Activated CD8-positive, alpha-beta memory T cell treated with anti-CD3 and anti-CD28 coated beads, Interleukin-2, amount 50 U/mL, for 4 hours (primary cell): ENCODE data around the gene ZNRF1.
A peak's percentile ranks its signal among the peaks of the same experiment; 100 is the strongest.
"Not testable (repeated sequence)": the region's sequence is repeated elsewhere in the genome, so short reads cannot be mapped to it uniquely, and the experiment has no call there.

Source experiments
- DNase-seq: peaks from one replicate; pipeline ENCODE4 v3.0.0-alpha.2; 2020

The ZNRF1 gene

DNA sequence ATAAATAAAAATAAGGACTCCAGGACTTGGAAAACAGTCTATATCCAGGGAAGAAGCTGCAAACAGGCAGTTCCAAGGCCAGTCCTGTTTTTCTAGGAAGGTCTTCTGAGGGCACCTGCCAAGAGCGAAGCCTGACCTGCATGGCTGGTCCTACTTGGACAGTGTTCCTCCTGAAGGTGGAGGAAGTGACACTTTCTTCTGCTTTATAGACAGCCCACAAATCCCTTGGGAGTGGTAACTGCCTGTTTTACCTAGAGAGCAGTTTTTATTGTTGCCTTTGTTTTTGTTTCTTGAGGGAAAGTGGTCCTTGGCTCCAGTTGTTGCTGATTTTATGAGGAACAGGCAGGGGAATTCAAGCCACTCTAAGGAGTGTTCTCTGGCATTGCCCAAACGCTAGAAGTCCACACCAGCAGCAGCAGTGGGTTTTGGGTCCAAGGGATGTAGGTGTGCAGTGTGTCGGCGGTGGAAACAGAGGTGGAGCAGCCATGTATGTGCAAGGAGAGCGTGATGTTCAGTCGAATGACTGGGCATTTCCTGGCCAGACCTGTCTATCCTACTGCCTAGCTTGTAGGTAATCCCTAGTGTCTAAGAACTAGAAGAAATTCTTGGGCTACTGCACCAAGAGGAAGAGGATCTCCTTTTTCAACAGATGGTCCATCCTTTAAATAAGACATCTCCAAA lies 82.5 kb downstream of the ZNRF1 start:
- no peak for DNase-seq

DNA sequence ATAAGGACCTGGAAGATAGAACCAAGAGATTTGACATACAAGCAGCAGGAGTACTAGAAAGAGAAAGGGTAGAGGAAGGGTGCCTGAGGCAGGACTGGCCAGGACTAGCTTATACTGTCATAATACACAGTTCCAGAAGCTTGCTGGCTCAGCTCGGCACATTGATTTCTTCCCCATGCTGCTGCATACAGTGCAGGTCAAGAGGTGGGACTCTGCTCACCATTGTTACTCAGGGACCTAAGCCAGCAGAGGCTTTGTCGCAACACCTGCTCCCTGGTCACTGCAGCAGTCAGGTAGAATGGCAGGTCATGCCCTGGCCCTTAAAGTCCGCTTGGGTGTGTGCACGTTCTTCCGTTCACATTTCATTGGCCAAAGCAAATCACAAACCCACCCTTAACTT lies 85.0 kb downstream of the ZNRF1 start:
- no peak for DNase-seq

DNA sequence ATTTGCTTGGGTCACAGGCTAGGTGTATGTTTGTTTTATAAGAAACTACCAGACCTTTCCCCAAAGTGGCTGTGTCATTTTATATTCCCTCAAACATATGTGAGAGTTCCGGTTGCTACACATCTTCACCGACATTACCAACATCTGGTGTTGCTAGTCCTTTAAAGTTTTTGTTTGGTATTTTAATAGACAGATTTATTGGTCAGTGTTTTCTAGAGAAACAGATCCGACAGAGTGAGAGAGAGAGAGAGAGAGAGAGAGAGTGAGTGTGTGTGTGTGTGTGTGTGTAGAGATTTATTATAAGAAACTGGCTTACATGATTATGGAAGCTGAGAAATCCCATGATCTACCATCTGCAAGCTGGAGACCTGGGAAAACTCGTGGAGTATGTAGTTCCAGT lies 86.7 kb downstream of the ZNRF1 start:
- DNase-seq, result no peak

DNA sequence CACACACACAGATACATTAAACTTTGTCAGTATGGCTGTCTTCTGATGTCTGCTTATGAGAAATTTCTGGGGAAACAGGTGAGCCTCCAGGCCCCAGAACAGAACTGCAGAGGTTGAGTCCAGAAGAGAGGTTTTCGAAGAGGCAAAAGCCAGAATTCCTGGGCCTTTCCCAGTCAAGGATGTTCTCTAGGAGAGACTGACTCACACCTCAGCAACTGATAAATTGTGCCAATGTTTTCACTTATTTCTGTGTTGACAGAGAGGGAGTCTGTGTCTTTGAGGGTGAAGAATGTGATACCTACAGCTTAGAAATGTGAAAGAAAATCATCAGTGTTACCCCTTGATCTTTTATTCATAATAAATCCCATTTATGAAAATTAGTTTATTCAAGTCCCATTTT lies 87.5 kb downstream of the ZNRF1 start:
- DNase-seq, result no peak

DNA sequence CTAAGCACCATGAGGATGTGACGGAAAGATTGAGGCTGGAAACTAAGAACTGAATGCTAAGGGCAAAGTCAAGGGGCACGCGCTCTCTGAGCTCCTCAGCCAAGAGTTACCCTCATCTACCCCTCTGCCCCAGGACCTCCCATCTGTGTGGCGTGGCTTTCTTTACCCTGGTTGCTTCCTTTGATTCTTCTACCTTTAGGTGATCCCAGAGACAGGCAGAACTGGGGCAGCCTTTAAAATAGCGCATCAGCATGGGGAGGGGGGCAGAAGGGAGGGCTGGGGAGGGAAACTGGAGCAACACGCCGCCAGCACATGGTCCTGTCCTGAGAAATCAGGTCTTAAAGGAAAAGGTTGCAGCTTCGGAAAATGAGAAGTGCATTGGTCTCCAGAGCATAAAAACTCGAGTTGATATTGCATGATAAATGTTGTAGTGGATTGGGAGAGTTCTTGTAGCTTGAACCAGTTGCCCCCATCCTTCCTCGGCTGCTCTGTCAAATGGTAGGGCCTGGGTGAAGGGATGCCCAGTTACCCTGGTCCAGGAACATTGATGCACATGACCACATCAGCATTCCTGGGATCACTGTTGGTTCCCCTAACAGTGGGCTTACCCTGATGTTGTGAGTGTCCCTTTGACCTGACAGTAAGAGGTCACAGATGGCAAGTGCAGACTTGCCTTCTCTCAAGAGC lies 88.0 kb downstream of the ZNRF1 start:
- DNase-seq, result no peak

DNA sequence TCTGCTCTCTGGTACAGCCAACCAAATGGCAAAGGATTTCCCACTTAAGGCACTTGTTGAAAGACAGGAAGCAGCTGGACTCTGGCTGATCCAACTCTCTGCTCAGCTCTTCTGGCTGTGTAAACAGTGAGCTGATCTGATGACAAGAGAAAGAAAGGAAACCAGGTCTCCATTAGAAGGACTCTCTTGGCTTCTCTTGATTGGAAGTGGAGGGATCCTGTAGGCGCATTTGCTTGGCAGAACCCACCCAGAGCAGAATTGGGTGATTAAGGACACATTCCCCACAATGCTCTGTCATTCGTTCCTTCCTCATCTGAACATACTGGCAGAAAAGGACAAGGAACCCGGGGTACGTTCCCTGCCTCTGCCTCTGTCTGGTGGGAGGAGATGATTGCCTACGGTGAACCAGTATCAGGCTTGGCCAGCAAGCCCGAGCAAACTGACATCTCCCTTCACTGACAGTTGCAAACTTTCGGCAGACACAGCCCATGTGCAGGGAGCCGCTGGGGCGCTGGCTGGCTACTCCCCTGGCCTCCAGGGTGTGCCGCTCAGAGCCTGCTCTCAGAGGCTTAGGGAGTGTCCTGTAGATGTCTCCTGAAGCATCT lies 88.7 kb downstream of the ZNRF1 start:
- DNase-seq, result no peak

DNA sequence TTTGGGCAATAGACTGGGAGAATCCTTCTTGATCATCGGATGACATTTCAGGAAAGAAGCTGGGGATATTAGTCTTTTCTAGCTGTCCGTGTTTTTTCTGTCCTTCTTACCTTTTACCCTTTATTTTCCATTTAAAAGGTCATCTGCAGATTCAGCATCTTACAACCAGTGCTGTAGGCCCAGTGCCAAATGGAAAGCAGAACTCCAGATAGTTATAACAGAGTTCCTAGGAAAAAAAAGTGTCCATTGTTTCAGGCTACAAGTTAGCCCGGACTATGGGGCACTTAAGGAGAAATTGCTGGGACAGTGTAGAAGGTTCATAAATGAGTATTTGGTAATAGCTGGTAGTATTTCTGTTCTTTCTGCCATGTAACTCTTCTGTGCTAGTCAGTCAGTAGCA lies 89.4 kb downstream of the ZNRF1 start:
- no peak for DNase-seq

DNA sequence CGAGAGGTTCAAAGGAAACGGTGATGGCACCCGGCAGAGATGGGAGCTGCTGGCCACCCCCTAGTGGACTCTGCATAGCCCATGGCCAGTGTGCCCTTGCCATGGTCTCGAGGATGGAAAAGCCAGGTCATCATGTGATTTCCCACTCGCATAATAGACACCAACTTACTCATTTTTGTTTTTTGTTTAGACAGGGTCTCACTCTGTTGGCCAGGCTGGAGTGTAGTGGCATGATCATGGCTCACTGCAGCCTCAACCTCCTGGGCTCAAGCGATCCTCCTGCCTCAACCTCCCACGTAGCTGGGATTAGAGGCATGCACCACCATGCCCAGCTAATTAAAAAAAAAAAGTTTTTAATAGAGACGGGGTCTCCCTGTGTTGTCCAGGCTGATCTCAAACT lies 90.1 kb downstream of the ZNRF1 start:
- no peak for DNase-seq

DNA sequence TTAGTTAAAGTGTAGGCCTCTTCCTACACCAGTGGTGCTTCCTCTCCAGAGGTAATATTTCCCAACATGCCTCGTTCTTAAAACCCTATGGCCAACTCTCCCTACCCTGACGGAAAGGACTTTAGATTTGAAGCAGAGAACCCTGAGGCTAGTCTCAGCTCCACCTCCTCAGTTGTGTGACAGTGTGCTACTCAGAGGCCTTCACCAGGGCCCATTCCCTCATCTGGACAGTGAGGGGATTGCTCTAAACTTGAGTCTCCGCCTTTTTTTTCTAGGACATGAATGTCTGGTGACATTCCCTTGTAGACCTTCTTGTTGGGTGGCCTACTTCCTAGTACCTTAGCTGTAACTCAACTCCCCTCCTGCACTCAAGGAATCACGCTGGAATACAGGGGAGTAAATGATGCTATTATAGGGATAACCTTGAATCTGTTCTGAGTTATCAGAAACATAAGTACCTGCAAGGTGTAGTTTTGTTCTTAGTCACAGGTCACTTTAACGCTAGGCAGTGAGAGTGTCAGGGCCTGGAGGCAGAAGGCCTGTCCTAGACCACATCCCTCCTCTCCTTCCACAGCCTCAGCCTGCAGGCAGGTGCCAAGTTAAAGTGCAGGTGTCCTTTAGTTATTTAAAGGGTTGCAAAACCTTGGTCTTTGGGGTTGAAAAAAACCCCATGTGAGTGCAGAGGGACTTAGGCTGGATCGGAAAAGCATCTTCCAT lies 90.8 kb downstream of the ZNRF1 start:
- no peak for DNase-seq

DNA sequence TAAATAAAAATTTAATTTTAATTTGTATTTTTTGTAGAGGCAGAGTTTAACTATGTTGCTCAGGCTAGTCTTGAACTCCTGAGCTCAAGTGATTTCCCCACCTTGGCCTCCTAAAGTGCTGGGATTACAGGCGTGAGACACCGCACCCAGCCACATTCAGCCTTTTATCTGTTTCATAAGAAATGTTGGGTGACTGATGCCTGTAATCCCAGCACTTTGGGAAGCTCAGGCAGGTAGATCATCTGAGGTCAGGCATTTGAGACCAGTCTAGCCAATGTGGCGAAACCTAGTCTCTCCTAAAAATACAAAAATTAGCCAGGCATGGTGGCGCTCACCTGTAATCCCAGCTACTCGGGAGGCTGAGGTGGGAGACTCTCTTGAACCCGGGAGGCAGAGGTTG lies 92.1 kb downstream of the ZNRF1 start:
- not testable (repeated sequence) for DNase-seq

DNA sequence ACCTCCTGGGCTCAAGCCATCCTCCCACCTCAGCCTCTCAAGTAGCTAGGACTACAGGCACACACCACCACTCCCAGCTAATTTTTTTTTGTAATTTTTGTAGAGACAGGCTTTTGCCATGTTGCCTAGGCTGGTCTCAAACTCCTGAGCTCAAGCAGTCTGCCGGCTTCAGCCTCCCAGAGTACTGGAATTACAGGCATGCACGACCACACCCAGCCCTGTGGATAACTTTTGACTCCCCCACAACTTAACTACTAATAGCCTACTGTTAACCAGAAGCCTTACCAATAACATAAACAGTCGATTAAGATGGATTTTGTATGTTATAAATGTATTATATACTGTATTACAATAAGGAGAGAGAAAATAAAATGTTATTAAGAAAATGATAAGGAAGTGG lies 92.8 kb downstream of the ZNRF1 start:
- DNase-seq, result not testable (repeated sequence)

DNA sequence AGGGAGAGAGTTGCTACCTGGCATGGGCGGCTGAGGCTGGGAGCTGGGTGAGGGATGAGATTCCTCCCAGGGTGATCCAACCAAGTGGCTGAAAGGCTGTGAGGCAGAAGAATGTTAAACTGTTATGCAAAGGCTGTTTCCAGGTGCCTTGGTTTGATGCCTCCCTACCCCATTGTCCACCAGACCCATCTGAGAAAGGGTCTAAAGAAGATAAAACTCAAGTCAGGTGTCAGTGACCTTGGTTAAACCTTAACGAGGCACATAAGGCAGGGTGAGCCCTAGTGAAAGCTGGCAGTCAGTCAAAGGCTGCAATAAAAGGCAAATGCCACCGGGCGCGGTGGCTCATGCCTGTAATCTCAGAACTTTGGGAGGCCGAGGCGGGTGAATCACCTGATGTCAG lies 94.0 kb downstream of the ZNRF1 start:
- no peak for DNase-seq

DNA sequence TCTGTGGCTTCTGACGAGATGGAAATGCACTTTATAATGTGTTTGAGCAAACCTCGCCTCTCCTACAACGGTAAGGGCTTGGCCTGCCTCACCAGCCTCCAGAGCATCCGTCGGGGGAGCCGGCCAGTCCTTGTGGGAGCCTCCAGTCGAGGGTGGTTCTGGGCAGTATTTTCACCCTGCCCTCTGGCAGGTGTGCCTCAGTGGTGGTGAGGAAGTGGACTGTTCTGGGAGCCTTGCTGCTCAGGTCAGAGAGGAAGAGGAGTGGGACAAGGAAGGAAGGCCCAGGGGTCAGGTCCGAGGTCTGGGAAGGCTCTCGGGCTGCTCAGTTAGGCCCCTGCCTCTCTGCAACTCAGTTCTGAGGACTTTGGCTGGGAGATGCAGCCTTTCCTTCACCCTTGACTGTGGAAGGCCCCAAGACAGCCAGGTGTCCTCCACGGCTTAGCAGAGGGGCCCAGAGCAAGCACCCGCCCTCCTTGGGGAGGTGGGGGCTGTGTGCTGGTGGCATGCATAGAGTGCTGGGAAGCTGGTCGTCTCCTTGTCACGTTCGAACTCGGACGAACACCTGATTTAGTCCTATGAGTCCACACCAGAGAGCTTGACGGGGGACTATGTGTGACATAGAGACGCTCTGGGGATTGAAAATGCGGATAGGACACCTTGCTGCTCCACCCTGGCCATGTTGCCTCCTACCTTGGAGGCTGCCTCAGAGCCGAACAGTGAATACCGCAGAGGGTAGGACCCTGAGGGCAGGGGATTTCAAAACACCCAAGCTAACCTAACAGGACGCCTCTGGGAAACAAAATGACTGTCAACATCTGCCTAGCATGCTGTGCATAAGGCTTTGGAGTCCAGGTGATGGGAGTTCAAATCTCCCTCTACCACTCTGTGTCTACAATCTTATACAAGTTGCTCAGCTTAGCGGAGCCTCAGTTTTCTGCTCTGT lies 95.0 kb downstream of the ZNRF1 start:
- DNase-seq, result no peak

DNA sequence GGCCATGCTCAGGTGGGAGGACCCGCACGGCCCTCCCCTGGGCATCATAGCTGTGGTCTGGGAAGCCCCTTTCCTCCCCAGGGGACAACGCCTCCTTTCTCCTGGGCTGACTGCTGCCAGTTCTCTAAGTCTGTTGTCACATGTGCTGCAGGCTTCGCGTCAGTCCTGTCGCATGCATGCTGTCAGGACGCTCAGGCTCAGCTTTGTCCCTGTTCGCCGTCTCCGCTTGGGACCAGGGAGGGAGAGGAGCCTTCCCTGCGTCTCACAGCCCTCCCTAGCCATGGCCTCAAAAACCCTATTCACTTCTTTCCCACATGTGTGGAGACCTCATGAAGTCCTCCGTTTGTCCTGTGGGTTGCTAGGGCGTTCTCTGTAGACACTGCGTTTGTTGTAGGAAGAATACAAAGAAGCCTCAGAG lies 96.4 kb downstream of the ZNRF1 start:
- no peak for DNase-seq

DNA sequence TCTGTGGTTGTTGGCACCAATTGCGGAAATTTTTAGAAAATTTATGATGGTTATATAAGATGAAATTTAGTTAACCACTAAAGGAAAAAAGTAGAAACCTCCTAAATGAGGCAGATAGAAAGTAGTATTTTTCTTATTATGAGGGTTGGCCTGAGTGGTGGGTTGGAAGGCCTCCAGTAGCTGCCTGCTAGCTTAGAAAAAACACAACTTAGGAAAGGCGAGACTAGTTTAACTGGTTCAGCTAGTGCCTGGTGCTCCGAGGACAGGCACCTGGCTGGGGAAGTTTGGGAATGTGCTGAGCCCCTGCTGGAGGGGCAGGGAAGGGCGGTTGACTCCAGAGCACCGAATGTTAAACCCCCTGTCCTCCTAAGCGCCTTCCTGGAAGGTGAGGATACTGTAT lies 97.8 kb downstream of the ZNRF1 start:
- no peak for DNase-seq

DNA sequence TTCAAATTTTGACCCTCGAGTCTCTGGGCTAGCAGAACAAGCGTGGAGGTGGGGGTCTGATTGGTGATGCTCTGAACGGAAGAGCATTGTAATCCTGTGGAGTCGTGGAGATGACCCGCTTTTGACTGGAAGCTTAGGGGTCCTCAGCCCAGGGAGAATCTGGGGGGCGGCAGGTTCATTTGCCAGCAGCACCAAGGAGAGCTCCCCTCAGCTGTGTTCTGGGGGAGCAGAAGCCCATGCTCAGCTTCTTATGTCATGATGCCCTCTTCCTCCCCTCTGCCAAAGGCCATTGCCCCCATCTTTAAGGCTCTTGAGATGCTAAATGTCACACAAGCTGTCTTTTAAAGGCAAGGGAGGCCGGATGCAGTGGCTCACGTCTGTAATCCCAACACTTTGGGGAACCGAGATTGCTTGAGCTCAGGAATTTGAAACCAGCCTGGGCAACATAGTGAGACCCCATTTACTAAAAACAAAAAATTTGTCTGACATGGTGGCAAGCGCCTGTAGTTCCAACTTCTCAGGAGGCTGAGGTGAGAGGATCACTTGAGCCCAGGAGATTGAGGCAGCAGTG lies 98.5 kb downstream of the ZNRF1 start:
- no peak for DNase-seq

DNA sequence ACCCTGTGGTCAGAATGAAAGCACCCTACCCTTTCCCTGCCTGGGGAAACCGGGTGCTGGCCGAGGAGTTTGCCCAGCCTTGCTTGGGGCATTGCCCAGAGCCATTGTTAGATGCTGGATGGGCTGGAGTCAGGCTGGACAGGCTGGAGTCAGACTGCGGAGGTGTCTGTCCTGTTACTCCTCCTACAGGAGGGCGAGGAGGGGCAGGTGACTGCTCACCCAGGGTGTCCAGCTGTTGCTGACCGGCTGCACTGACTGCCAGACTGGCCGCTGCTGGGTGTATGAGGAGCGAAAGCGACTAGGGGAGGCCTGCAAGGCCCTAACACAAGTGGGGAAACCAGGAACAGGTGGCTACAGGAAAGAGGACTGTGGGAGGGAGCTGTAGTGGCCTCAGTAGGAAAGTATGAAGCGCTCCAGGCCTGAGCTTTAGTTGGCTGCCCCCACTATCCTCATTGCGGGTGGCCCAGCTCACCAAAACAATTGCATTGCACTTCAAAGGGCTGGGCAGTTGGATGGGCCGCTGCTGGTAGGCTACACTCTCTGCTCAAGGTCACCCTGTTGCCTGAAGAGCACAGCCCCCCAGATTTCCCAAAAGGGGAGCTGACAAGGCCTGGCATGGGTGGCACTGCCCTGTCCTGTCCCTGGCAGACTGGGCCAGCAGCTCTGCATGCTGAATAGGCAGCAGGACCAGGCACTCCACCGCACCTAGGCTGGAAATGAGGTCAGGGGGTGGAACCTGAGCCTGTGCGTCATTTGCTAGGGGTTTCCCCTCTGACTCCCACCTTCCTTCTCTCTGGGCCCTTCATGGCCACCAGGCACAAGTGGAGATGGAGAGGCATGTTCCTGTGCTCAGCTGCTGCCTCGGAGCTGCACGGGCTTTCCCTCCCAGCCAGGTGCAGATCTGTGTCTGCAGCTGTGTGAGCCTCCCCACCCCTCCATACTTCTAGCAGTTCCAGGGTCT lies 99.4 kb downstream of the ZNRF1 start:
- peak; percentile 72 for DNase-seq

DNA sequence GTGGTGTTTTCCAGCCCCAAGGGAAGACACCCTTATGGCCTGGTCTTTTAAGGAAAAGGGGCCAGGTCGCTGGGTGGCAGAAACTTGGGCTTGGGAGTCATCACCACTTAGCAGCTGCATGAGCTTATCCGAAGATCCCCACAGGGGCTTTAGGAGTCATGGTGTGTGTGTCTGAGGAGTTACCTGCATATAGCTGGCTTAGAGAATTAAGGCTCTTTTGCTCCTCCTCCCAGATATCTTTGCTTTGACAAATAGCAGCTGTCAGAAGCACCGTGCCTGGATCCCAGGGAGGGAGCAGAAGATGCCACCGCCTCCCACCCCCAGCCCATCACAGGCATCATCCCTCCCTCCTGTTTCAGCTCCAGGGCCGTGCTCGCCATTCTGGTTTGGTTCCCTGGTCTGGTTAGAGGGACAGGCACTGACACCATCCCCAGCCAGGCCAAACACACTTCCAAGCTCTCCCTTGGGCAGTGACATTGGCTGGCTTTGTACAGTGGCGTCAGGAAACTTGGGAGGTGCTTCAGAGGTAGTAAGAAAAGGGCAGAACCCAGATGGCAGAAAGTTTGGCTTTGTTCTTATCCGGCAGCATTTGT lies 100.3 kb downstream of the ZNRF1 start:
- no peak for DNase-seq

DNA sequence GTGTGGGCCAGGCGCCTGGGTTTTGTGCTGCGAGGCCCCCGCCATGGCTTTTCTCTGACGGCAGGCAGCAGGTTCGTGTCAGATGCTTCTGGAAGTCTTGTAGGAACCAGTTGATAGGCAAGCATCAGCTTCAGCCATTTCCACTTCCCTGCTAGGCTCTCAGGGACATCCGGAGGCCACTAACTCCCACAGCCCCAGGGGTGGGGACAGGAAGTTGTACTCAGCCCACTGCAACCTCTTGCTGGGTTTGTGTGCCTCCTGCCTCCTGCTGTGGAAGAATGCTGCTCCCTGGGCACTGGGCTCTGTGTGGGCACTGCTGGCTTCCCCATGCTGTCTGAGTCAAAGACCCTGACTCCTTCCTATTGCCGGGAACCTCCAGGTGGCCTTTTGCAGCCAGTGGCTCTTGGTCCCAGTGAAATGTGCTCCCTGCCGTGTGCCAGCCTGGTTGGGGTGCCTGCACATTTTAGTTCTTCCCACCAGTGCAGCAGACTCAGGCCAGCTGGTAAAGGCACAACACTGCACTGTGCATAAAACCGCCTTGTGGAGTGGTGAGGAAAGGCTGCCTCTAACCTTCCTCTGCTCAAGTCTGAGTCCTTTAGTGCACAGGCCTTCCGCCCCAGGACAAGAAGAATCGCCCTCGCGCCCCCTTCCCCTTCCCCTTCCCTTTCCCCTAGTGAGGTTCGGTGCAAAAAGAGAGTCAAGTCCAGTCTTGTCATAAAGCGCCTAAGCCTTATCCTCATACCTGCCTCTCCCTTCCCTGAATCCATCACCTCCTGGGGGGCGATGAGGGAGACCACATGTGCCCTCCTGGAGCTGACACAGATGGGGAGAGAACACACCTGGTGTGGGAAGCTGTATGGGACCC lies 101.1 kb downstream of the ZNRF1 start:
- no peak for DNase-seq

DNA sequence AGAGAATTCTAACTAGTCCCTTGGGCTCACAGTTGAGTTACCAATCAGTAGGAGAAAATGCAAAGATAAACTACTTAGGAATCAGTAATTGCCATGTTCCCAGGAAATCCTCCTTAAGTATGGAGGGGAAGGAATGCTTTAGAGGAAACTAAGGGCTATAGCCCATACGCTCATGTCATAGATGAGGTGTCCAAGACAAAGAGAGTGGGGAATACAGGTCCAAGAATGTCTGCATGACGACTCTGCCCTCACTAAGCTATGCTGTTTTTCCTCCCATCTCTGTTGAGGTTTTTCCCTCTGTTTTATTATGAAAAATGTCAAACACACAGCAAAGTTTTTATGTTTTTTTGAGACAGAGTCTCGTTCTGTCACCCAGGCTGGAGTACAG lies 101.8 kb downstream of the ZNRF1 start:
- no peak for DNase-seq
